ENCODE results near the gene NEURL3. TPM values are rescaled to one million over a fixed set of nuclear protein-coding genes. Genes with fewer than 3 reads are reported as not detected.

NEURL3 gene
- total and polyA plus RNA-seq, 2 of the 8 experiments (the other 6 are each of a cell fraction or from before 2014, with no cell fraction given) = not detected

- H3K4ac ChIP-seq (replicated peaks; ENCODE audit: insufficient read length, low read depth, low read length) = no peak overlapping the region
- H4K5ac ChIP-seq (ENCODE audit: insufficient read length, low read depth, low read length) = no peak overlapping the region
- ChIA-PET CTCF (ENCODE audit: partially characterized antibody) (no interaction called here), POLR2A (ENCODE audit: partially characterized antibody) (no interaction called here)
- H3K79me2 ChIP-seq (ENCODE audit: control insufficient read depth in 1 of 2, insufficient read depth in 2 of 2, low read length in 2 of 2) = no peaks in the 10 kb centered on the region
- no peaks in the 10 kb centered on the region for H3K9me3 ChIP-seq (ENCODE audit: insufficient read depth in 2 of 2, low read depth in 1 of 2, low read length in 1 of 2)
- no peak overlapping the region for H4K91ac ChIP-seq (replicated peaks; ENCODE audit: insufficient read length, low read length)
- no peak overlapping the region for H2AK5ac ChIP-seq (ENCODE audit: low read depth, low read length)
- H3K9ac ChIP-seq (replicated peaks in 1 of 4; ENCODE audit: extremely low read depth in 1 of 4, low read depth in 3 of 4, low read length in 3 of 4) = no peak overlapping the region
- H3K27ac ChIP-seq (ENCODE audit: low read depth, low read length) = no peak overlapping the region
- H2BK15ac ChIP-seq (ENCODE audit: low read length) = no peak overlapping the region
- H3K18ac ChIP-seq (ENCODE audit: extremely low read depth, low read length) = no peak overlapping the region
- H2BK120ac ChIP-seq (replicated peaks; ENCODE audit: low read depth, low read length) = no peak overlapping the region
- H3K4me1 ChIP-seq (replicated peaks in 1 of 4; ENCODE audit: control insufficient read depth in 3 of 4, insufficient read depth in 4 of 4, low read length in 3 of 4) = no peaks in the 10 kb centered on the region
- H4K8ac ChIP-seq (ENCODE audit: extremely low read depth, insufficient read depth, low read length) = no peak overlapping the region
- H3K4me2 ChIP-seq (ENCODE audit: insufficient read depth in 1 of 2, low read depth in 2 of 2, low read length in 2 of 2) = no peak overlapping the region
- H4K20me1 ChIP-seq (replicated peaks in 1 of 2; ENCODE audit: control insufficient read depth in 1 of 2, insufficient read depth in 2 of 2, low read length in 2 of 2) = no peaks in the 10 kb centered on the region
- H2BK20ac ChIP-seq (ENCODE audit: low read length) = no peak overlapping the region
- H2BK5ac ChIP-seq (ENCODE audit: low read depth, low read length) = no peak overlapping the region
- H3K14ac ChIP-seq (ENCODE audit: insufficient read length) = no peak overlapping the region
- no peak overlapping the region for H3K4me3 ChIP-seq (ENCODE audit: extremely low read depth in 1 of 4, insufficient read depth in 2 of 4, low read depth in 3 of 4, low read length in 4 of 4)
- no peak overlapping the region for H2BK12ac ChIP-seq (ENCODE audit: low read depth, low read length)
- FAIRE-seq (no peak), DNase-seq (ENCODE audit: low read depth in 1 of 2, low spot score in 2 of 2) (no peak)
- WGBS, 2 experiments (ENCODE audit: extremely low coverage in 1 of 2, insufficient coverage in 1 of 2, insufficient read length in 1 of 2, insufficient replicate concordance in 2 of 2, low coverage in 1 of 2, low lambda C conversion rate in 2 of 2, missing lambda C conversion rate in 1 of 2) = 88% methylated on average over 6 of the region's 6 CpGs; no CpG with 5 or more reads in 1 of the 2 experiments
- H3K56ac ChIP-seq (replicated peaks; ENCODE audit: insufficient read length, low read depth, low read length) = no peak overlapping the region
- H3K23ac ChIP-seq (ENCODE audit: insufficient read length) = no peak overlapping the region
- H3K79me1 ChIP-seq (ENCODE audit: low read depth, low read length) = no peaks in the 10 kb centered on the region
- H3K36me3 ChIP-seq (ENCODE audit: control insufficient read depth in 2 of 4, insufficient read depth in 4 of 4, low read length in 3 of 4) = no peaks in the 10 kb centered on the region
- no peak overlapping the region for H2AFZ ChIP-seq (ENCODE audit: low read length)
- H3K23me2 ChIP-seq (ENCODE audit: low read depth, low read length) = no peaks in the 10 kb centered on the region
- no peaks in the 10 kb centered on the region for H3K27me3 ChIP-seq (replicated peaks in 1 of 4; ENCODE audit: control insufficient read depth in 3 of 4, extremely low read depth in 1 of 4, insufficient read depth in 3 of 4, low read length in 3 of 4)
- TF ChIP-seq ATF3 (IDR thresholded peaks at IDR 0.05; ENCODE audit: insufficient read depth, low read depth, low read length) = no peak
- TF ChIP-seq YY1 (IDR thresholded peaks at IDR 0.05; ENCODE audit: low read depth, low read length) = no peak
- TF ChIP-seq EP300 (IDR thresholded peaks at IDR 0.05; ENCODE audit: borderline replicate concordance in 1 of 2, low read depth in 2 of 2, low read length in 2 of 2) = no peak
- no peak for TF ChIP-seq E2F6 (IDR thresholded peaks at IDR 0.05)
- TF ChIP-seq POLR2A (IDR thresholded peaks at IDR 0.05; ENCODE audit: control extremely low read depth in 1 of 2, low read depth in 2 of 2, low read length in 2 of 2) = no peak
- no peak for TF ChIP-seq NANOG (IDR thresholded peaks at IDR 0.05; ENCODE audit: insufficient read depth, low read depth, low read length, poor library complexity, severe bottlenecking)
- no peak for TF ChIP-seq CBX5 (IDR thresholded peaks at IDR 0.05; ENCODE audit: low read depth, low read length)
- no peak for TF ChIP-seq RAD21 (IDR thresholded peaks at IDR 0.05 in 1 of 2, conservative IDR thresholded peaks at IDR 0.05 in 1 of 2; ENCODE audit: low read depth in 2 of 2, low read length in 2 of 2)
- no peak for TF ChIP-seq ATF2 (IDR thresholded peaks at IDR 0.05; ENCODE audit: low read length)
- TF ChIP-seq CBX8 (IDR thresholded peaks at IDR 0.05; ENCODE audit: borderline replicate concordance, low read depth, low read length) = no peak
- no peak for TF ChIP-seq EGR1 (IDR thresholded peaks at IDR 0.05; ENCODE audit: borderline replicate concordance, low read depth, low read length)
These were observed 53.1 kb downstream of the NEURL3 start for GRCh38 chr2:96452053-96452452.

Data from H1 (cell line).